A673 (cell line): ENCODE measurements around the gene FGF22.

Source experiments
- EZH2 ChIP-seq: fragments of 200-600 bp; sonication (generic); IDR thresholded peaks from 2 replicates; pipeline ENCODE4 v1.6.1; 2017; ENCODE audit warnings: borderline replicate concordance, low read depth, mild to moderate bottlenecking, mixed read lengths, antibody characterized with exemption, low read length; ENCODE audit not compliant: poor library complexity, severe bottlenecking
- TF ChIP-seq, protein P1 (sequence below): fragments of 300-800, 200-600 bp; sonication (generic); conservative IDR thresholded peaks from 2 replicates; pipeline ENCODE4 v1.5.1; 2017; ENCODE audit warnings: low read depth, mild to moderate bottlenecking, antibody characterized with exemption, low read length, moderate library complexity, mixed read lengths

DNA sequence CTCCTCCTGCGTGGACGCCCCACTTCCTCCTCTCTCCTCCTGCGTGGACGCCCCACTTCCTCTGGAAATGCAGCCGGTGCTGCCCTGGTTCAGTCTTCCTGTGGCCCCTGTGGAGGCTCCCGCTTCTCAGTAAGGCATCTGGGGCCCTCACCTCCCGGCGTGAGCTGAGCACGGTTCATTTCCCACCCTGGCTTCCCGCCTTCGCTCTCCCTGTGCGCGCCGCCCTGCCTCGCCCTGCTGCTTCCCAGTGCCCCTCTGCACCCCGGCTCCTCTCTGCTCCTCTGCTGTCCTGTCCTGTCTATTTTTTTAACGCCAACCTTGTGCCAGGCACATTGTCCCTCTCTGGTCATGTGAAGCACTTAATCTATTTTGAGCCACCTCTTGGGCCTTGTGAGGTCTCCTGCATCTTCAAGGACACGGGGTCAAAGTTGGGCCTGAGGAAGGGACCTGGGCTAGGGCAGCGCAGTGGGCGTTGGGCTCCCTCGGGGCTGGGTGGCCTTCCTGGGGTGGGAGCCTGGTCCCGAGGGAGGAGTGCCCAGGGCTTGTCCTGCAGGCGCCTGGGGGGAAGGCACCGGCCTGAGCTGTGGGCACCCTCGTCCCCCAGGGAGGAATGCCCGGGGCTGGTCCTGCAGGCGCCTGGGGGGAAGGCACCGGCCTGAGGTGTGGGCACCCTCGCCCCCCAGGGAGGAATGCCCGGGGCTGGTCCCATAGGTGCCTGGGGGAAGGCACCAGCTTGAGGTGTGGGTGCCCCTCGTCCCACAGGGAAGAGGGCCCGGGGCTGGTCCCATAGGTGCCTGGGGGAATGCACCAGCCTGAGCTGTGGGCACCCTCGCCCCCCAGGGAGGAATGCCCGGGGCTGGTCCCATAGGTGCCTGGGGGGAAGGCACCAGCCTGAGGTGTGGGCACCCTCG lies 37.0 kb upstream of the FGF22 start:
- TF ChIP-seq, protein P1, sequence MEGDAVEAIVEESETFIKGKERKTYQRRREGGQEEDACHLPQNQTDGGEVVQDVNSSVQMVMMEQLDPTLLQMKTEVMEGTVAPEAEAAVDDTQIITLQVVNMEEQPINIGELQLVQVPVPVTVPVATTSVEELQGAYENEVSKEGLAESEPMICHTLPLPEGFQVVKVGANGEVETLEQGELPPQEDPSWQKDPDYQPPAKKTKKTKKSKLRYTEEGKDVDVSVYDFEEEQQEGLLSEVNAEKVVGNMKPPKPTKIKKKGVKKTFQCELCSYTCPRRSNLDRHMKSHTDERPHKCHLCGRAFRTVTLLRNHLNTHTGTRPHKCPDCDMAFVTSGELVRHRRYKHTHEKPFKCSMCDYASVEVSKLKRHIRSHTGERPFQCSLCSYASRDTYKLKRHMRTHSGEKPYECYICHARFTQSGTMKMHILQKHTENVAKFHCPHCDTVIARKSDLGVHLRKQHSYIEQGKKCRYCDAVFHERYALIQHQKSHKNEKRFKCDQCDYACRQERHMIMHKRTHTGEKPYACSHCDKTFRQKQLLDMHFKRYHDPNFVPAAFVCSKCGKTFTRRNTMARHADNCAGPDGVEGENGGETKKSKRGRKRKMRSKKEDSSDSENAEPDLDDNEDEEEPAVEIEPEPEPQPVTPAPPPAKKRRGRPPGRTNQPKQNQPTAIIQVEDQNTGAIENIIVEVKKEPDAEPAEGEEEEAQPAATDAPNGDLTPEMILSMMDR = no peak
- TF ChIP-seq EZH2 = no peak
